Subcutaneous abdominal adipose tissue (tissue), 5 donors: ENCODE measurements around the gene CDC42BPB.

Experiments used
- H3K27ac ChIP-seq: one replicate; pipeline ENCODE4 v1.7.0; 2013; ENCODE audit warnings: low read depth, mild to moderate bottlenecking, inconsistent platforms, low read length, moderate library complexity
- H3K27me3 ChIP-seq, 5 donors: one replicate each; pipeline ENCODE4 v1.7.0; 2013; ENCODE audit warnings: low read length in 5 of 5, inconsistent platforms in 1 of 5; ENCODE audit not compliant: control insufficient read depth in 5 of 5, insufficient read depth in 4 of 5
- H3K36me3 ChIP-seq, 5 donors: one replicate each; pipeline ENCODE4 v1.7.0; 2013; ENCODE audit warnings: low read length in 5 of 5; ENCODE audit not compliant: control insufficient read depth in 5 of 5, insufficient read depth in 5 of 5
- H3K4me1 ChIP-seq, 5 donors: one replicate each; pipeline ENCODE4 v1.7.0; 2013; ENCODE audit warnings: low read length in 5 of 5, mild to moderate bottlenecking in 3 of 5, moderate library complexity in 1 of 5; ENCODE audit not compliant: control insufficient read depth in 5 of 5, insufficient read depth in 5 of 5
- H3K4me3 ChIP-seq, 5 donors: one replicate each; pipeline ENCODE4 v1.7.0; 2013; ENCODE audit warnings: low read length in 5 of 5, low read depth in 1 of 5
- H3K9ac ChIP-seq, 5 donors: one replicate each; pipeline ENCODE4 v1.7.0; 2013; ENCODE audit warnings: low read length in 5 of 5, mild to moderate bottlenecking in 4 of 5, moderate library complexity in 3 of 5
- H3K9me3 ChIP-seq, 5 donors: one replicate each; pipeline ENCODE4 v1.7.0; 2013; ENCODE audit warnings: low read length in 5 of 5; ENCODE audit not compliant: control insufficient read depth in 5 of 5
- donor health status: healthy.
- donor health status: healthy.
- donor health status: healthy.
- donor health status: healthy.
- donor health status: healthy.

CDC42BPB gene

DNA sequence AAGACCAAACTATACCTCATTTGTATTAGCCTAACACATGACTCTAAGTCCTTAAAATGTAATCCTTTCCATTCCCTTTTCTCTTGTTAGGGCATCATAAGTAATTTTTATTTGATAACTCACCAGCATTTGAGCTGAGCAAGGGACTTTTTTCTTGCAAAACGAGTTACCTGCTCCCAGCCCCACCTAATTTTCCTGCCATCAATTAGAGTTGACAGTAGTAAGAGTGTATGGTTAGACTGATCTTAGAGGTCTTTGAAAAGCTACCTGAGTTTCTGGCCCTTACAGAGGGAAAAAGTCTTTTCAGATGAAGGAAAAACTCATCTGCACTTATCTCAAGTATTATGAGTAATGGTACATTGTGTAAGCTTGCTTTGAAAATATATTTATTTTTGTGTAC lies 168.6 kb downstream of the CDC42BPB start:
- H3K36me3 ChIP-seq, result peaks cover 6 to 52% (median 29%) of the 10 kb centered on the region in 5 donors
- no peak overlapping the region for H3K4me3 ChIP-seq
- H3K9me3 ChIP-seq, result no peaks in the 10 kb centered on the region
- no peaks in the 10 kb centered on the region for H3K27me3 ChIP-seq
- peaks cover 4 to 11% (median 6%) of the 10 kb centered on the region in 5 donors for H3K4me1 ChIP-seq
- no peak overlapping the region for H3K27ac ChIP-seq
- H3K9ac ChIP-seq, result no peak overlapping the region

DNA sequence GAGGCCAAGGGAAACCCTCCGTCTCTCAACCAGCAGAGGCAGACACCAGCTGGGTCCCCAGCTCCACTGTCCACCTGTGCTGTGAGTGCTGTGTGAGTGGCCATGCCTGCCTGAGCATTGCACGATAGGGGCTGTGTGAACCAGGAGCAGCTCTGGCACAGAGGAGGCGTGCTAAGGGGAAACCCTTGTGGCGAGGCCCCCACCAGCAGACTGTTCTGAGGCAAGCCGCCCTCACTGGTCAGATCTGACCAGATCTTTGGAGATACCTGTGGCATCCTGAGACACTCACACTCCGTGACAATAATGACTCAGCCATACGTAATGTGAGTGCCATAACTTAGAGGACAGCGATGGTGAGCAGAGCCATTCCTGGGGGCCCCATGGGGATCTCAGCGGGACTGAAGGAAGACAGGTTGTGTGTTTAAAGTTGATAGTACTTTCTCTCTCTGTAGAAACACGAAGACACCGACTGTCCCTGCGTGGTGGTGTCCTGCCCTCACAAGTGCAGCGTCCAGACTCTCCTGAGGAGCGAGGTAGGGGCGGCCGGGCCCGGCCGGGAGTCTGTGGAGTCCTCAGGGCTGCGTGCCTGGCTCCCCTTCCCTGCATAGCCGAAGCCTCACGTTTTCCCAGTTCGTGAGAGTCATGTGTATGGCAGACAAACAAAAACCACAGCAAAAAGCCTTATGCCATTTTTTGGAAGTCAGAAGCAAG lies 171.5 kb downstream of the CDC42BPB start:
- H3K9ac ChIP-seq, result no peak overlapping the region

DNA sequence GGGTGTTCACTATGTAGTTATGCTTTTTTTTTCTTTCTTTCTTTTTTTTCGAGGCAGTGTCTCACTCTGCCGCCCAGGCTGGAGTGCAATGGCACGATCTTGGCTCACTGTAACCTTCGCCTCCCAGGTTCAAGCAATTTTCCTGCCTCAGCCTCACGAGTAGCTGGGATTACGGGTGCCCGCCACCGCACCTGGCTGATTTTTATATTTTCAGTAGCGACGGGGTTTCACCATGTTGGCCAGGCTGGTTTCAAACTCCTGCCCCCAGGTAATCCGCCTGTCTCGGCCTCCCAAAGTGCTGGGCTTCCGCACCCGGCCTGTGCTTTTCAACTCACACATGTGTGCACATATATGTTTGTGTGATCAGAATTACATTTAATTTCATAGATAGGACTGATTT lies 173.8 kb downstream of the CDC42BPB start:
- Histone ChIP-seq H3K9me3 (no peaks in the 10 kb centered on the region), H3K27ac (no peak overlapping the region), H3K27me3 (no peaks in the 10 kb centered on the region), H3K4me1 (no peaks in the 10 kb centered on the region), H3K4me3 (no peak overlapping the region), H3K9ac (no peak overlapping the region), H3K36me3 (peaks cover 0 to 50% (median 26%) of the 10 kb centered on the region in 5 donors)

More for the DNA sequence above, 171.5 kb downstream of the CDC42BPB start:
- no peak overlapping the region for H3K4me3 ChIP-seq
- peaks cover 6 to 62% (median 29%) of the 10 kb centered on the region in 5 donors for H3K36me3 ChIP-seq
- H3K9me3 ChIP-seq, result no peaks in the 10 kb centered on the region
- no peak overlapping the region for H3K27ac ChIP-seq
- no peaks in the 10 kb centered on the region for H3K4me1 ChIP-seq
- no peaks in the 10 kb centered on the region for H3K27me3 ChIP-seq

- no peak overlapping the region for H3K4me3 ChIP-seq
- H3K9ac ChIP-seq, result no peak overlapping the region
- peaks cover 0 to 48% (median 23%) of the 10 kb centered on the region in 5 donors for H3K36me3 ChIP-seq
- H3K9me3 ChIP-seq, result no peaks in the 10 kb centered on the region
- H3K4me1 ChIP-seq, result no peaks in the 10 kb centered on the region
- no peaks in the 10 kb centered on the region for H3K27me3 ChIP-seq
- no peak overlapping the region for H3K27ac ChIP-seq
Measured at GRCh38 chr14:102883089-102883541, 174.2 kb downstream of the CDC42BPB start.
